Neuron (in vitro differentiated cells): ENCODE results near the gene PFKL.

Experiments used
- H2AFZ ChIP-seq: one replicate; pipeline ENCODE4 v1.6.1; 2013; ENCODE audit warnings: low read depth, mild to moderate bottlenecking, inconsistent platforms, low read length, moderate library complexity
- H3K27me3 ChIP-seq: one replicate; pipeline ENCODE4 v1.6.1; 2013; ENCODE audit warnings: low read length; ENCODE audit not compliant: insufficient read depth
- H3K36me3 ChIP-seq: one replicate; pipeline ENCODE4 v1.6.1; 2013; ENCODE audit warnings: low read length; ENCODE audit not compliant: insufficient read depth
- H3K4me1 ChIP-seq: one replicate; pipeline ENCODE4 v1.6.1; 2013; ENCODE audit warnings: low read length; ENCODE audit not compliant: insufficient read depth
- H3K4me3 ChIP-seq: 2 replicates; pipeline ENCODE4 v1.5.1; 2013; ENCODE audit warnings: mild to moderate bottlenecking, low read length, moderate library complexity
- H3K9me3 ChIP-seq: one replicate; pipeline ENCODE4 v1.6.1; 2013; ENCODE audit warnings: low read length

PFKL gene

GRCh38 chr21:44303490-44303981 lies 3.7 kb downstream of the PFKL start:
- no peaks in the 10 kb centered on the region for H3K27me3 ChIP-seq
- H3K36me3 ChIP-seq = no peaks in the 10 kb centered on the region
- H2AFZ ChIP-seq = no peak overlapping the region
- no peaks in the 10 kb centered on the region for H3K9me3 ChIP-seq
- H3K4me3 ChIP-seq = no peak overlapping the region
- H3K4me1 ChIP-seq = peaks cover 48% of the 10 kb centered on the region

- H3K4me1 ChIP-seq = peaks cover 52% of the 10 kb centered on the region
- no peak overlapping the region for H2AFZ ChIP-seq
- no peaks in the 10 kb centered on the region for H3K36me3 ChIP-seq
- H3K4me3 ChIP-seq = no peak overlapping the region
- no peaks in the 10 kb centered on the region for H3K9me3 ChIP-seq
- H3K27me3 ChIP-seq = no peaks in the 10 kb centered on the region
These were observed 4.3 kb downstream of the PFKL start for GRCh38 chr21:44304011-44304616.

- no peaks in the 10 kb centered on the region for H3K27me3 ChIP-seq
- H3K4me1 ChIP-seq = peaks cover 52% of the 10 kb centered on the region
- no peak overlapping the region for H3K4me3 ChIP-seq
- no peak overlapping the region for H2AFZ ChIP-seq
- no peaks in the 10 kb centered on the region for H3K36me3 ChIP-seq
- no peaks in the 10 kb centered on the region for H3K9me3 ChIP-seq
These were observed 5.0 kb downstream of the PFKL start for GRCh38 chr21:44304877-44305293.

GRCh38 chr21:44305691-44306090 lies 5.8 kb downstream of the PFKL start:
- H2AFZ ChIP-seq = no peak overlapping the region

DNA sequence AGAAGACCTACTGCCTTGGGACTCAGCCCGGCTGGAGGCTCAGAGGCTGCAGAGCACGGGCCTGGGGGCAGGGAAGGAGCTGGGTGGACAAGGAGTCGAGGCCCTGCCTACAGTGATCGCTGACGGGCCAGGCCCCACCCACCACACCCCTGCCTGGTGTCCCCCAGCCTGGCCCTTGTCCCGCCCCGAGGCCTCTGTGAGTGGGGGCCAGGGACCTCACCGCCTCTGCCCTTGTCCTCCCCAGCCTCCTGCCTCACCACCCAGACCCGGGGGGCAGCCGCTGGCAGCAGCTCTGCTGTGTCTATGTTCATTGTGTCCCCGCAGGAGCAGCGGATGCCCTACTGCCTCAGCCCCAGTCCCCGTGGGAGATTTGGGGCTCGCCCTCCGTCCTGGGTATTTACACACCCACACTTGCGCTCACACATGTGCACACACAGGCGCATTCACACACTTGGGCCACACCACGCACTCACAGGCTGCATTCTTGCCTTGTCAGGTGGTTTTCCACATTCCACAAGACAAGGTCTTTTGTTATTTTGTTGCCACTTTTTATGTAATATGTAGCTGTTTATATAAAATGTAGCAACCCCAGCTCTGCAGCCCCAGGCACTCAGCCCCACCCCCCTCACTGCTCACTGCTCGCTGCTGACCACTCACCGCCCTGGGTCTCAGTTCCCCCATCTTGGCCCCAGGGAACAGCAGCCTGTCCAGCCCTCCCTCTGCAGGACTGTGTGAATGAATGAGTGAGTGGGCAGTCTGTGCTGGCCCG lies 7.3 kb downstream of the PFKL start:
- Histone ChIP-seq H3K4me1 (peaks cover 42% of the 10 kb centered on the region), H3K27me3 (no peaks in the 10 kb centered on the region), H3K36me3 (peaks cover 12% of the 10 kb centered on the region), H3K4me3 (no peak overlapping the region), H2AFZ (no peak overlapping the region), H3K9me3 (no peaks in the 10 kb centered on the region)

More at GRCh38 chr21:44305691-44306090, 5.8 kb downstream of the PFKL start:
- Histone ChIP-seq H3K27me3 (no peaks in the 10 kb centered on the region), H3K36me3 (no peaks in the 10 kb centered on the region), H3K4me1 (peaks cover 50% of the 10 kb centered on the region), H3K9me3 (no peaks in the 10 kb centered on the region), H3K4me3 (no peak overlapping the region)

DNA sequence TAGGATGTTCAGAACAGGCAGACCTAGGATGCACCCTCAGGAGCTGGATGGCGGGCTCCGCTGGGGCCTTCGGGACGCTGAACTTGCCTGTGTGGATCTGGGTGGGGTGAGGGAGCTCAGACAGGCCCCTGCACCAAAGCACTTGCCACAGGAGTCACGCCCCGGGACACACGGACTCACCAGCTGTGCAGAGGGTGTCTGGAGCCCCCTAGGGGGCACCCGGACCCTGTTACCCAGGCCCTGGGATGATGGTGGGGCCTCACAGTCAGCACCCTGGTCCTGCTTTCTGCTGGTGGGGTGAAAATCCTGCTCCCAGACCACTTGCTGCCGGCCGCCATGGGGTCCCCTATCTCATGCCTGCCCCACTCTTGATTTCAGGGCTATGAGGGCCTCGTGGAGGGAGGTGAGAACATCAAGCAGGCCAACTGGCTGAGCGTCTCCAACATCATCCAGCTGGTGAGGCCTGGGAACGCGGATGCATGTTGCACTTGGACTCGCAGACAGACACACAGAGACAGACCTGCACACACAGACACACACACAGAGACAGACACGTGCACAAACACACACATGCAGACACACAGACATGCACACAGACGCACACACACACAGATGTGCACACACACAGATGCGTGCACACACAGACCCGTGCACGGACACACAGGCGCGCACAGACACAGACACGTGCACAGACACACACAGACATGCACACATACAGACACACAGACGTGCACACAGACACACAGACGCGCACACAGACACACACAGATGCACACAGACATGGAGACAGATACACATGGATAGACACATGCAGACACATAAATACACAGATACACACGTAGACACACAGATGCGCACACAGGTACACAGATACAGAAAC lies 11.0 kb downstream of the PFKL start:
- Histone ChIP-seq H3K36me3 (peaks cover 36% of the 10 kb centered on the region), H3K27me3 (no peaks in the 10 kb centered on the region), H3K9me3 (no peaks in the 10 kb centered on the region), H3K4me1 (peaks cover 24% of the 10 kb centered on the region), H3K4me3 (no peak overlapping the region), H2AFZ (no peak overlapping the region)

DNA sequence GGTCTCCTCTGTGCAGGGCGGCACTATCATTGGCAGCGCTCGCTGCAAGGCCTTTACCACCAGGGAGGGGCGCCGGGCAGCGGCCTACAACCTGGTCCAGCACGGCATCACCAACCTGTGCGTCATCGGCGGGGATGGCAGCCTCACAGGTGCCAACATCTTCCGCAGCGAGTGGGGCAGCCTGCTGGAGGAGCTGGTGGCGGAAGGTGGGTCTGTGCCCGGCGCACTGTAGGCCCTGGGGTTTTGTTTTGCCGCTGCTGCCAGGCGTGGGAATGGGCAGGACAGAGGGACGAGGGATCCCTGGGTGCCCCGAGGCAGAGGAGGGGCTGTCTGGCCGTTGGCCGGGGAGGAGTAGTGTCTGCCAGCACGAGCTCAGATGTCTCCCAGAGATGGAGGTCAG lies 12.2 kb downstream of the PFKL start:
- peaks cover 17% of the 10 kb centered on the region for H3K4me1 ChIP-seq
- H3K4me3 ChIP-seq = no peak overlapping the region
- H2AFZ ChIP-seq = no peak overlapping the region
- H3K9me3 ChIP-seq = no peaks in the 10 kb centered on the region
- H3K27me3 ChIP-seq = no peaks in the 10 kb centered on the region
- H3K36me3 ChIP-seq = peaks cover 47% of the 10 kb centered on the region

DNA sequence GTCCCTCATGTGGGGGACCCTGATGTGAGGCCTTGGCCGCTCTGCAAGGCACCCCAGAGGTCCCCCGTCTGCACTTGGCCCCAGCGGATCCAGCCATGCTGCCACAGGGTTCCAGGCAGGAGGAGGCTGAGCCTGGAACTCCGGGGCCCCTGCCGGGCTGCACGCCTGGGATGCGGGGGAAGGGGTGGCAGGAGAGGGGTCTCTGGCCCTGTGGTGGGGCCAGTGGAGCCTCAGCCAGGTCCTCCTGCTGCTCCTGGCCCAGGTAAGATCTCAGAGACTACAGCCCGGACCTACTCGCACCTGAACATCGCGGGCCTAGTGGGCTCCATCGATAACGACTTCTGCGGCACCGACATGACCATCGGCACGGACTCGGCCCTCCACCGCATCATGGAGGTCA lies 12.9 kb downstream of the PFKL start:
- no peaks in the 10 kb centered on the region for H3K27me3 ChIP-seq
- H2AFZ ChIP-seq = no peak overlapping the region
- peaks cover 12% of the 10 kb centered on the region for H3K4me1 ChIP-seq
- no peaks in the 10 kb centered on the region for H3K9me3 ChIP-seq
- H3K36me3 ChIP-seq = peaks cover 48% of the 10 kb centered on the region
- H3K4me3 ChIP-seq = no peak overlapping the region

GRCh38 chr21:44313451-44313850 lies 13.6 kb downstream of the PFKL start:
- no peaks in the 10 kb centered on the region for H3K9me3 ChIP-seq
- H3K4me1 ChIP-seq = peaks cover 9% of the 10 kb centered on the region
- H3K27me3 ChIP-seq = no peaks in the 10 kb centered on the region
- H3K4me3 ChIP-seq = no peak overlapping the region
- H3K36me3 ChIP-seq = peaks cover 55% of the 10 kb centered on the region
- H2AFZ ChIP-seq = no peak overlapping the region

DNA sequence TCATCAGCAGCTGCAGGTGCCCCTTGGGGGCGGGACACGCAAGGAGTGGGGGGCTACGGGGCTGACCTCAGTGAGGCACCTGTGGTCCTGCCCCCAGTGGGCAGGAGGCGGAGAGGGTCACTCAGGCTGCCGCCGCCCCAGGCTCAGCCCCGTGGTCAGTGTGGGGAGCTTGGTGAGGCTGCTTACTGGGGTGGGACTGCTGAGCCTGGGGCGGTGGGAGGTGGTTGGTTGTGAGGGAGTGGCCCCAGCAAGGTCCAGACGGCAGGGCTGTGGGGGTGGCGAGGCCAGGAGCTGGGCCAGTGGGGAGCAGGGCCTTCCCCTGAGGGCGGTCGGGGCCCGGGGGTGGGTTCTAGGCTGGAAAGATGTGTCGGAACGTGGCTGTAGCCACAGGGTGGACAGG lies 14.3 kb downstream of the PFKL start:
- H2AFZ ChIP-seq = no peak overlapping the region
- H3K27me3 ChIP-seq = no peaks in the 10 kb centered on the region
- H3K9me3 ChIP-seq = no peaks in the 10 kb centered on the region
- H3K4me3 ChIP-seq = no peak overlapping the region
- H3K36me3 ChIP-seq = peaks cover 57% of the 10 kb centered on the region
- H3K4me1 ChIP-seq = peaks cover 4% of the 10 kb centered on the region

- no peak overlapping the region for H2AFZ ChIP-seq
- no peaks in the 10 kb centered on the region for H3K27me3 ChIP-seq
- peaks cover under 1% of the 10 kb centered on the region for H3K4me1 ChIP-seq
- H3K4me3 ChIP-seq = no peak overlapping the region
- H3K36me3 ChIP-seq = peaks cover 61% of the 10 kb centered on the region
- H3K9me3 ChIP-seq = no peaks in the 10 kb centered on the region
These were observed 14.7 kb downstream of the PFKL start for GRCh38 chr21:44314561-44314960.

DNA sequence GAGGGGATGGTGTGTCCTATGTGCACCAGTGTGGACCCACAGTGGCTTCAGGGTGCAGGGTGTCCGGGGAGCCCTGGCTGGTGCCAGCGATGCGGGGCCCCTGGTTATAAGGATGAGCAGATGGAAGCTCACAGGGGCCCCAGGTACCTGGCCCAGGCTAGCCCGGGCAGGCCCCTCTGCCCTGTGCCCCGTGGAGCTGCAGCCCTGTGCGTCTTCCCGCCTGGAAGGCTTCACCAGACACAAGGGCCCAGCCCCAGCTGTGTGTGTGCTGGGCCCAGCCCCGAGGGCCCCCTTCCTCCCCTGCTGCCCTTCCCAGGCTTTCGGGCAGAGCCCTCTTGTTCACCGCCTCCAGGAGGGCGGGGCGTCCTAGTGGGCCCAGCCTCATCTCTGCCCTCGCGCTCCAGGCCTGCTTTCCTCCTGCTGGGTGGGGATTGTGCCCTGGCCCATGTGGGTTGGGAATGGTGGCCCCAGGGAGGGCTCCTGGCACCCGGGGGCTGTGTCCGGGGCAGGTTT lies 15.9 kb downstream of the PFKL start:
- H3K27me3 ChIP-seq = no peaks in the 10 kb centered on the region
- no peak overlapping the region for H2AFZ ChIP-seq
- H3K4me1 ChIP-seq = no peaks in the 10 kb centered on the region
- H3K36me3 ChIP-seq = peaks cover 64% of the 10 kb centered on the region
- no peak overlapping the region for H3K4me3 ChIP-seq
- no peaks in the 10 kb centered on the region for H3K9me3 ChIP-seq
